Heart left ventricle (tissue), 13 donors: ENCODE measurements around the gene SRSF3.

Source experiments
- CTCF ChIP-seq, 12 donors: fragments of 200-600 bp; sonication (generic) in 4 of 12; IDR thresholded peaks; one replicate each; pipeline versions ENCODE4 v1.5.0 to v1.8.0; 2018 to 2022; ENCODE audit warnings: antibody characterized with exemption in 12 of 12, mild to moderate bottlenecking in 5 of 12
- POLR2A ChIP-seq, 2 donors: fragments of 450-650 bp; IDR thresholded peaks; one replicate each; pipeline ENCODE4 v1.6.1; 2017; ENCODE audit warnings: antibody characterized with exemption in 2 of 2, mild to moderate bottlenecking in 2 of 2, moderate library complexity in 2 of 2
- donor health status: ischemic (EF 13 %, LVEDD 7.1; RV severe dilation, severe dysfunction).
- donor health status: DM: no; HTN: yes; CAD: no.
- donor health status: DM: no; HTN: no; CAD: no.
- donor health status: ischemic (EF 25% LVEDD 6.9; RV normal size, moderate dysfunction).
- donor health status: ischemic (EF 25% LVEDD 5.7; RV mildly dilated, moderate dysfunction).
- donor health status: ischemic (EF 35%, LVEDD 5.7; RV mildly dilated, moderate dysfunction).
- donor health status: nonischemic (EF 11% LVEDD 7.7; RV severe dilation, severe dysfunction).
- donor health status: DM: yes; HTN: yes; CAD: no.
- donor health status: PGD.
- donor health status: ischemic (EF 29% LVEDD 5.4; RV normal size, mild dysfunction).
- donor health status: nonischemic (EF 23%, LVEDD 6.1; RV moderate dilation, normal function).

- no peak for TF ChIP-seq POLR2A (IDR thresholded peaks at IDR 0.05)
- no peak for TF ChIP-seq CTCF (IDR thresholded peaks at IDR 0.05)
Measured at GRCh38 chr6:36592221-36592655, 1.9 kb upstream of the SRSF3 start.
